Natural killer cell (primary cell): ENCODE measurements around the gene RNF26. TPM values are rescaled to one million over a fixed set of nuclear protein-coding genes. Genes with fewer than 3 reads are reported as not detected.
"Not testable (repeated sequence)": the region's sequence is repeated elsewhere in the genome, so short reads cannot be mapped to it uniquely, and the experiment has no call there.

ENCODE experiments used
- ATAC-seq, 3 donors: fragments of 150-1000 bp in 2 of 3; fragments of 200-7000 bp in 1 of 3; cut with Tn5 transposase; 1 replicate in 1 of 3; 2 replicates in 2 of 3; pipeline ENCODE4 v1.10.0; 2021; ENCODE audit warnings: mild to moderate bottlenecking in 2 of 3, moderate library complexity in 2 of 3
- DNase-seq, 2 donors: peaks; one replicate each; pipeline versions ENCODE4 v3.0.0 to v3.0.0-alpha.2; 2013 to 2021; ENCODE audit warnings: mixed read lengths in 1 of 2
- H3K27ac ChIP-seq: one replicate; pipeline ENCODE4 v1.5.1; 2013; ENCODE audit warnings: mild to moderate bottlenecking, low read length
- H3K27me3 ChIP-seq: one replicate; pipeline ENCODE4 v1.6.1; 2013; ENCODE audit warnings: low read length; ENCODE audit not compliant: control insufficient read depth, insufficient read depth
- H3K36me3 ChIP-seq: one replicate; pipeline ENCODE4 v1.6.1; 2013; ENCODE audit warnings: low read length; ENCODE audit not compliant: control insufficient read depth, insufficient read depth
- H3K4me1 ChIP-seq: one replicate; pipeline ENCODE4 v1.6.1; 2013; ENCODE audit warnings: low read length; ENCODE audit not compliant: control insufficient read depth, insufficient read depth
- H3K4me3 ChIP-seq: one replicate; pipeline ENCODE4 v1.5.1; 2013; ENCODE audit warnings: low read length
- H3K9me3 ChIP-seq: one replicate; pipeline ENCODE4 v1.6.1; 2013; ENCODE audit warnings: low read length; ENCODE audit not compliant: control insufficient read depth, insufficient read depth
- H3K27ac Mint-ChIP-seq, 2 donors: one replicate each; pipeline ENCODE4 v1.8.0; 2022; ENCODE audit warnings: mild to moderate bottlenecking in 2 of 2, mixed read lengths in 2 of 2, moderate library complexity in 1 of 2
- H3K27me3 Mint-ChIP-seq, 2 donors: one replicate each; pipeline ENCODE4 v1.8.0; 2022; ENCODE audit warnings: low read depth in 2 of 2, mixed read lengths in 2 of 2
- H3K36me3 Mint-ChIP-seq: one replicate; pipeline ENCODE4 v1.8.0; 2022; ENCODE audit warnings: mixed read lengths
- H3K4me1 Mint-ChIP-seq, 2 donors: one replicate each; pipeline ENCODE4 v1.8.0; 2022; ENCODE audit warnings: mixed read lengths in 2 of 2
- H3K4me3 Mint-ChIP-seq: one replicate; pipeline ENCODE4 v1.8.0; 2022; ENCODE audit warnings: mild to moderate bottlenecking, moderate library complexity, mixed read lengths
- H3K9me3 Mint-ChIP-seq, 2 donors: one replicate each; pipeline ENCODE4 v1.8.0; 2022; ENCODE audit warnings: mixed read lengths in 2 of 2
- WGBS: methylation state at CpG from one replicate; pipeline ENCODE4 v1.1.7; 2013; ENCODE audit warnings: missing lambda C conversion rate; ENCODE audit not compliant: insufficient coverage; 5-methylcytosine and 5-hydroxymethylcytosine counted together
- intact Hi-C: fragments of 100-400 bp; cut with micrococcal nuclease; formaldehyde crosslinking; loops from one replicate; pipeline ENCODE4 v1.14.2; 2022
- total RNA-seq, 4 donors: library from RNA; stranded (reverse); fragments of 120-200 nt in 1 of 4; gene quantifications; one replicate each; pipeline versions ENCODE4 v1.2.3 to v1.2.4, GENCODE V29; 2013 to 2022
- TF ChIP-seq, protein P1 (sequence below): fragments of 200-600 bp; IDR thresholded peaks from one replicate; pipeline ENCODE4 v1.8.0; 2022; ENCODE audit warnings: antibody characterized with exemption

The RNF26 gene
- total RNA-seq, 3 donors from 2014 or later (not counting 1 experiment from before 2014, with no cell fraction given): 18.0 to 21.8 (median 18.1) TPM

DNA sequence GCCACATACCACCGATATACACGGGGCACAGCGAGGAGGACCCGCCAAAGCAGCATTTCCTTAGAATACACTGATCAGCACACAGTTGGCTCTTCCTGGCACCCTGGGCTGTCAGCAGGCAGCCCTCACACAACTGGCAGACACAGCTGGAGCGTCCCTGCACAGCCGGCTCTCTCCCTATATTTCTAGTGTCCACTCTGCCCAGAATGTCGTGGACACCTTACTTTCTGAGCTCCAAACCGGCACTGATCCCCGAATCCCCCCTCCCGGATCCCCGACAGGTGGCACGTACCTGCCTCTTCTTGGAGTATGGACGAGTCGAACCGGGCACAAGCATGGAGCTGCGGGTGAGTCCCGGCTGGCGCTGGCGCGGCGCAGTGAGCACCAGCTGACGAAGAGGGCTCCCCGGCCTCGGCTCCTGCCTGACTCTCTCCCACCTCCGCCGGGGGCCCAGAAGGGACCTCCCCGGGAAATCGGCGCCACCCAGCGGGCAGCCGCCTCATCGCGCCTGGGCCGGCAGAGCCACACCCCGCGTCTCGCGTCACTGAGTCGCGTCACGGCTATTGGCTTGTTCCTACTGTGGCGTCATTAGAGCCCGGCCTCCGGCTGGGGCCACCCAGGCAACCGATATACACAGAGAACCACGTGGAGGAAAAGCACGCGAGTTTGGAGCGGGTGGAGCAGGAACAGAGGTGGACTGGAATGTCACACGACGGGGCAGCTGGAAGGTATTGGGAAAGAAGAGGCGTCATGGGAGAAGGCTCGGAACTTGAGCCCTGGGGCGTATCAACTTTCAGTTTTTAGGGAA is 47.1 kb downstream of the RNF26 start, which contains the start of gene USP2:
USP2 (minus strand) TSS at position 510 of the 808 bp plus-strand sequence. CDS start 8,210 bp downstream, outside the sequence.
- H3K36me3 ChIP-seq: no peaks in the 10 kb centered on the region
- DNase-seq (peak; percentile 98), ATAC-seq (peak; percentile 97 to 99 (median 98))
- Mint-ChIP-seq H3K27ac (no peak within 1 kb of the TSS), H3K4me3 (no peak within 1 kb of the TSS), H3K27me3 (peaks cover 0 to 6% of the 10 kb centered on the region in 2 donors), H3K4me1 (no peaks in the 10 kb centered on the region), H3K9me3 (no peaks in the 10 kb centered on the region), H3K36me3 (no peaks in the 10 kb centered on the region)
- no peak within 1 kb of the TSS for H3K27ac ChIP-seq
- H3K4me3 ChIP-seq: peak within 1 kb of the TSS; percentile 39
- no peaks in the 10 kb centered on the region for H3K9me3 ChIP-seq
- TF ChIP-seq, protein P1, sequence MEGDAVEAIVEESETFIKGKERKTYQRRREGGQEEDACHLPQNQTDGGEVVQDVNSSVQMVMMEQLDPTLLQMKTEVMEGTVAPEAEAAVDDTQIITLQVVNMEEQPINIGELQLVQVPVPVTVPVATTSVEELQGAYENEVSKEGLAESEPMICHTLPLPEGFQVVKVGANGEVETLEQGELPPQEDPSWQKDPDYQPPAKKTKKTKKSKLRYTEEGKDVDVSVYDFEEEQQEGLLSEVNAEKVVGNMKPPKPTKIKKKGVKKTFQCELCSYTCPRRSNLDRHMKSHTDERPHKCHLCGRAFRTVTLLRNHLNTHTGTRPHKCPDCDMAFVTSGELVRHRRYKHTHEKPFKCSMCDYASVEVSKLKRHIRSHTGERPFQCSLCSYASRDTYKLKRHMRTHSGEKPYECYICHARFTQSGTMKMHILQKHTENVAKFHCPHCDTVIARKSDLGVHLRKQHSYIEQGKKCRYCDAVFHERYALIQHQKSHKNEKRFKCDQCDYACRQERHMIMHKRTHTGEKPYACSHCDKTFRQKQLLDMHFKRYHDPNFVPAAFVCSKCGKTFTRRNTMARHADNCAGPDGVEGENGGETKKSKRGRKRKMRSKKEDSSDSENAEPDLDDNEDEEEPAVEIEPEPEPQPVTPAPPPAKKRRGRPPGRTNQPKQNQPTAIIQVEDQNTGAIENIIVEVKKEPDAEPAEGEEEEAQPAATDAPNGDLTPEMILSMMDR: peak; percentile 80
- peaks cover 6% of the 10 kb centered on the region for H3K27me3 ChIP-seq
- WGBS: under 1% methylated on average over 54 of the region's 54 CpGs
- H3K4me1 ChIP-seq: peaks cover 18% of the 10 kb centered on the region
- intact Hi-C loops: loop anchor here (1.0 kb wide), 1 partner anchor 25 kb away; no protein-coding TSS in a partner anchor

DNA sequence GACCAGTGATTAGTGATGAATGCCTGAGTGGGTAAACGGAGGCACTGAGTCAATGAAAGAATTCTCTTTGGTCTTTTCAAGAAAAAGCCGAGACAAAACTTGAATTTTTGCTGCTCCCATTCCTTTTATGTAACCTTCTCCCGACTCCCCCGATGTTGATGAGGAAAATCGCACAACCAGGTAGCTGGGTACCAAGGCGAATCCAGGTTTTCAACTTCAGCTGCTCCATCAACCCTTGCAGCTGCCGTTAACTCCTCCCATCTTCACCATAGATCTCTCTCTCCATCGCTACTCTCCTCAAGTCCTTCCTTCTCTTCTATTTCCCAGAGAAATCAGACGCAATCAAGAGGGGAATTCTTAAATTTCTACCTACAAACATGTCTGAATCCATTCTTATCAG is 47.8 kb downstream of the RNF26 start:
- no peak for ATAC-seq
- intact Hi-C loops: no loop called here
- Histone ChIP-seq H3K9me3 (no peaks in the 10 kb centered on the region), H3K4me1 (peaks cover 18% of the 10 kb centered on the region), H3K36me3 (no peaks in the 10 kb centered on the region), H3K27ac (no peak overlapping the region), H3K4me3 (peak overlapping the region; percentile 39), H3K27me3 (peaks cover 6% of the 10 kb centered on the region)
- Mint-ChIP-seq H3K9me3 (no peaks in the 10 kb centered on the region), H3K27me3 (peaks cover 0 to 6% of the 10 kb centered on the region in 2 donors), H3K36me3 (no peaks in the 10 kb centered on the region), H3K4me3 (no peak overlapping the region), H3K4me1 (no peaks in the 10 kb centered on the region), H3K27ac (no peak overlapping the region)
- WGBS: 9% methylated on average over 9 of the region's 9 CpGs
- DNase-seq: peak in 1 of 2 donors; percentile 42
- TF ChIP-seq, protein P1: no peak

GRCh38 chr11:119382513-119382912 is 48.2 kb downstream of the RNF26 start:
- H3K9me3 Mint-ChIP-seq, H3K4me1 Mint-ChIP-seq, DNase-seq, H3K27me3 ChIP-seq, H3K36me3 Mint-ChIP-seq, H3K4me3 Mint-ChIP-seq, H3K27ac Mint-ChIP-seq, H3K27me3 Mint-ChIP-seq, H3K27ac ChIP-seq, ATAC-seq, H3K4me3 ChIP-seq, H3K9me3 ChIP-seq, intact Hi-C loops, H3K36me3 ChIP-seq: not testable (repeated sequence)
- WGBS: 85% methylated on average over 14 of the region's 14 CpGs
- H3K4me1 ChIP-seq: peaks cover 18% of the 10 kb centered on the region

DNA sequence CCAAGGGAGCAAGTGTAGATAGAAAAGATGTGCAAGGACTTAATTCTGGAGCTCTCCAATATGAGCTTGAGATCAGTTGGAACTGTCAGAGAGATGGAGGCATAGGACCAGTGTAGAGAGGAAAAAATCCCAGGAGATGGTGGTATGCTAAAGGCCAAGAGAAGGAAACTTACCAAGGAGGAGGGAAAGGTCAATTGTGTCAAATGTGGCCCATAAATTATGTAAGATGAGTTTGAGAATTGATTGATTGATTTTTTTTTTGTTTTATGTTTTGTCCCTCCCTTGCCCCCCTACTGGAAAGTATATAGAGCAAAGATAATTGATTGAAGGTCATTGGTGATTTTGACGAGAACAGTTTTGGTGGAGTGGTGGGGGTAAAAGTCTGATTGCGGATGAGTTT is 50.0 kb downstream of the RNF26 start:
- TF ChIP-seq, protein P1: no peak
- H3K4me1 ChIP-seq: peaks cover 18% of the 10 kb centered on the region
- intact Hi-C loops: no loop called here
- no peaks in the 10 kb centered on the region for H3K4me1 Mint-ChIP-seq
- ATAC-seq (no peak), DNase-seq (no peak)
- H3K36me3 ChIP-seq: no peaks in the 10 kb centered on the region
- no peak overlapping the region for H3K4me3 Mint-ChIP-seq
- H3K27ac ChIP-seq: no peak overlapping the region
- H3K27me3 Mint-ChIP-seq: peaks cover 0 to 6% of the 10 kb centered on the region in 2 donors
- H3K9me3 ChIP-seq: no peaks in the 10 kb centered on the region
- no peaks in the 10 kb centered on the region for H3K36me3 Mint-ChIP-seq
- H3K27ac Mint-ChIP-seq: no peak overlapping the region
- no peak overlapping the region for H3K4me3 ChIP-seq
- 90% methylated on average over 2 of the region's 2 CpGs for WGBS
- H3K9me3 Mint-ChIP-seq: no peaks in the 10 kb centered on the region
- peaks cover 6% of the 10 kb centered on the region for H3K27me3 ChIP-seq

Other genes with a start within 250 kb of the RNF26 start
- gene HMBS, start 249.6 kb upstream of the RNF26 start, total RNA-seq: 10 to 100 TPM in 1 of 3 donors, 1 to 10 TPM in 2; 6.1 to 10.1 (median 6.7) TPM
- 10 to 100 TPM; 20.5 to 28.5 (median 24.4) TPM for gene DPAGT1, start 232.7 kb upstream of the RNF26 start, total RNA-seq
- 10 to 100 TPM; 20.3 to 27.7 (median 25.6) TPM for gene C2CD2L, start 227.2 kb upstream of the RNF26 start, total RNA-seq
- gene HINFP, start 212.9 kb upstream of the RNF26 start, total RNA-seq: 10 to 100 TPM; 30.2 to 38.2 (median 31.5) TPM
- under 1 TPM in 1 of 3 donors, not detected in 2; 0.09 TPM for gene ABCG4, start 185.5 kb upstream of the RNF26 start, total RNA-seq
- gene NLRX1, start 165.8 kb upstream of the RNF26 start, total RNA-seq: 10 to 100 TPM; 12.4 to 16.4 (median 13.8) TPM
- gene NHERF4, start 149.1 kb upstream of the RNF26 start, total RNA-seq: under 1 TPM; 0.33 to 0.48 (median 0.40) TPM
- 10 to 100 TPM; 29.0 to 32.5 (median 30.1) TPM for gene CBL, start 128.2 kb upstream of the RNF26 start, total RNA-seq
- 1 to 10 TPM in 1 of 3 donors, under 1 TPM in 2; 0.11 to 2.0 (median 0.19) TPM for gene MCAM, start 17.4 kb upstream of the RNF26 start, total RNA-seq
- gene C1QTNF5, start 6.4 kb downstream of the RNF26 start, total RNA-seq: not detected
- gene MFRP, start 12.2 kb downstream of the RNF26 start, total RNA-seq: not detected
- gene USP2, start 47.2 kb downstream of the RNF26 start, total RNA-seq: 1 to 10 TPM in 1 of 3 donors, under 1 TPM in 1, not detected in 1; 0.50 to 3.9 TPM
- not detected for gene THY1, start 88.6 kb downstream of the RNF26 start, total RNA-seq